COLO668 (cell line): ENCODE results near the gene NPC1L1.

Experiments
- DNase-seq: peaks from one replicate; lab custom pipeline; 2025; ENCODE audit not compliant: unreplicated experiment; lab: John Stamatoyannopoulos, UW

Gene NPC1L1

GRCh38 chr7:44541028-44541869 lies at the start of gene NPC1L1:
Gene NPC1L1 (minus strand): TSS chr7:44541330. CDS start chr7:44541259, 71 bp downstream.
- DNase-seq, result no peak

- no peak for DNase-seq
These were observed 49.8 kb upstream of the NPC1L1 start for GRCh38 chr7:44590910-44591309.

GRCh38 chr7:44587843-44588711 lies 46.9 kb upstream of the NPC1L1 start:
- peak; percentile 64 for DNase-seq

GRCh38 chr7:44583146-44583865 lies 42.2 kb upstream of the NPC1L1 start:
- DNase-seq, result no peak

GRCh38 chr7:44581879-44582603 lies 40.9 kb upstream of the NPC1L1 start, which contains the start of gene TMED4:
Gene TMED4 (minus strand): TSS chr7:44582231. CDS start chr7:44582206, 25 bp downstream.
- DNase-seq, result peak; percentile 100

- DNase-seq, result peak; percentile 58
These were observed 40.1 kb upstream of the NPC1L1 start for GRCh38 chr7:44580945-44581878.

GRCh38 chr7:44576228-44576627 lies 35.1 kb upstream of the NPC1L1 start:
- DNase-seq, result no peak

GRCh38 chr7:44575054-44575453 lies 33.9 kb upstream of the NPC1L1 start:
- no peak for DNase-seq

- DNase-seq, result no peak
These were observed 33.2 kb upstream of the NPC1L1 start for GRCh38 chr7:44574287-44574872.

- peak; percentile 99 for DNase-seq
These were observed 32.5 kb upstream of the NPC1L1 start, which contains the start of gene DDX56 for GRCh38 chr7:44573464-44574286. Gene DDX56 (minus strand): TSS chr7:44573908. CDS start chr7:44573895, 13 bp downstream.

- no peak for DNase-seq
These were observed 31.6 kb upstream of the NPC1L1 start for GRCh38 chr7:44572771-44573170.

GRCh38 chr7:44569959-44570358 lies 28.8 kb upstream of the NPC1L1 start:
- no peak for DNase-seq

- DNase-seq, result no peak
These were observed 27.8 kb upstream of the NPC1L1 start for GRCh38 chr7:44568771-44569560.

GRCh38 chr7:44567884-44568283 lies 26.8 kb upstream of the NPC1L1 start:
- no peak for DNase-seq

GRCh38 chr7:44566680-44567079 lies 25.6 kb upstream of the NPC1L1 start:
- no peak for DNase-seq

- no peak for DNase-seq
These were observed 24.8 kb upstream of the NPC1L1 start for GRCh38 chr7:44565795-44566559.
